ENCODE results near the gene OSCAR.

DNA sequence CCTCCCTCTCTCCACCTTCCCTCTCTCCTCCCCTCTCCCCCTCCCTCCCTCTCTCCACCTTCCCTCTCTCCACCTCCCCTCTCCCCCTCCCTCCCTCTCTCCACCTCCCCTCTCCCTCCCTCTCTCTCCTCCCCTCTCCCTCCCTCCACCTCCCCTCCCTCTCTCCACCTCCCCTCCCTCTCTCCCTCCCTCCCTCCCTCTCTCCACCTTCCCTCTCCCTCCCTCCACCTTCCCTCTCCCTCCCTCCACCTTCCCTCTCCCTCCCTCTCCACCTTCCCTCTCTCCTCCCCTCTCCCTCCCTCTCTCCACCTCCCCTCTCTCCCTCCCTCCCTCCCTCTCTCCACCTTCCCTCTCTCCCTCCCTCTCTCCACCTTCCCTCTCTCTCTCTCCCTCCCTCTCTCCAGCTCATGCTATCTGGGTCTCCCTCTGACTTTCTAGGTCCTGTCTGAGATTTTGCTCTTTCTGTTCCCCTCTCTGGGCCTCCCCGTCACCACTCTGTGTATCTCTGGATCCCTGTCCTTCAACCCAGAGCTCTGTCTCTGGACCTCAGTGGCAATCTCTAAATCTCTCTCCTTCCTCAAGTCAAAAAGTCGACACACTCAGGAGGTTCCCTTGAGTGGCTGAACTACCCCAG lies 33.5 kb upstream of the OSCAR start:
- TF ChIP-seq GATA2 (IDR thresholded peaks at IDR 0.05; ENCODE audit: low read depth, low read length) (no peak), GATA3 (IDR thresholded peaks at IDR 0.05; ENCODE audit: low read depth, low read length) (no peak)

Data from SH-SY5Y (cell line).